IMR-90 (cell line): ENCODE measurements around the gene FBLN7. TPM values are rescaled to one million over a fixed set of nuclear protein-coding genes. Genes with fewer than 3 reads are reported as not detected.

Experiments
- ATAC-seq: fragments of 200-7000 bp; cut with Tn5 transposase; 2 replicates; pipeline ENCODE4 v1.9.1; 2020; ENCODE audit warnings: low read depth, mild to moderate bottlenecking, moderate library complexity
- BruUV-seq: library from RNA; stranded (reverse); fragments of 400-500 nt; replicated peaks from 2 replicates; lab custom pipeline; 2021; lab: Mats Ljungman, UMichigan
- CTCF ChIA-PET: fragments of 300-600 bp; formaldehyde crosslinking; extraction: SDS; loops from one replicate; lab custom pipeline; 2021; ENCODE audit warnings: antibody characterized with exemption; lab: Yijun Ruan, JAX
- POLR2A ChIA-PET: fragments of 300-600 bp; sonication (Branson Sonifier 250); formaldehyde crosslinking; loops from one replicate; lab custom pipeline; 2022; ENCODE audit warnings: antibody characterized with exemption; ENCODE audit not compliant: unreplicated experiment; lab: Charles Lee
- DNase-seq: peaks from one replicate; pipeline ENCODE4 v3.0.0; 2013
- H2AFZ ChIP-seq: replicated peaks from 2 replicates; pipeline ENCODE3; 2013; ENCODE audit warnings: low read length, mild to moderate bottlenecking; ENCODE audit not compliant: poor library complexity
- H2AK5ac ChIP-seq: 2 replicates; pipeline ENCODE4 v1.6.1; 2013; ENCODE audit warnings: low read depth, low read length, inconsistent platforms
- H2AK9ac ChIP-seq: replicated peaks from 2 replicates; pipeline ENCODE3; 2013; ENCODE audit warnings: mild to moderate bottlenecking, low read depth, low read length, moderate library complexity; ENCODE audit not compliant: poor library complexity
- H2BK120ac ChIP-seq: 2 replicates; pipeline ENCODE4 v1.6.1; 2013; ENCODE audit warnings: low read depth, low read length, inconsistent platforms
- H2BK15ac ChIP-seq: 3 replicates; pipeline ENCODE4 v1.6.1; 2013; ENCODE audit warnings: low read depth, low read length, inconsistent platforms
- H2BK20ac ChIP-seq: 2 replicates; pipeline ENCODE4 v1.6.1; 2013; ENCODE audit warnings: low read depth, mild to moderate bottlenecking, inconsistent platforms, low read length, moderate library complexity
- H2BK5ac ChIP-seq: 2 replicates; pipeline ENCODE4 v1.6.1; 2013; ENCODE audit warnings: mild to moderate bottlenecking, low read depth, low read length, inconsistent platforms; ENCODE audit not compliant: poor library complexity, severe bottlenecking
- H3K14ac ChIP-seq: replicated peaks from 2 replicates; pipeline ENCODE4 v1.6.1; 2013; ENCODE audit warnings: low read depth, low read length, inconsistent platforms
- H3K18ac ChIP-seq: 2 replicates; pipeline ENCODE4 v1.6.1; 2013; ENCODE audit warnings: low read depth, low read length, control low read depth
- H3K23ac ChIP-seq: 2 replicates; pipeline ENCODE4 v1.6.1; 2013; ENCODE audit warnings: low read depth, low read length, inconsistent platforms
- H3K27ac ChIP-seq: 2 replicates; pipeline ENCODE4 v1.5.1; 2013; ENCODE audit warnings: mild to moderate bottlenecking, control low read depth, low read length; ENCODE audit not compliant: insufficient read depth
- H3K27me3 ChIP-seq: 2 replicates; pipeline ENCODE4 v1.6.1; 2013; ENCODE audit warnings: low read length; ENCODE audit not compliant: control insufficient read depth, insufficient read depth
- H3K36me3 ChIP-seq: 2 replicates; pipeline ENCODE4 v1.6.1; 2013; ENCODE audit warnings: low read length, mixed read lengths; ENCODE audit not compliant: control insufficient read depth, insufficient read depth
- H3K4ac ChIP-seq: 2 replicates; pipeline ENCODE4 v1.6.1; 2013; ENCODE audit warnings: low read depth, low read length, inconsistent platforms
- H3K4me1 ChIP-seq: 2 replicates; pipeline ENCODE4 v1.6.1; 2013; ENCODE audit warnings: low read length, mixed read lengths; ENCODE audit not compliant: control insufficient read depth, insufficient read depth
- H3K4me2 ChIP-seq: 2 replicates; pipeline ENCODE4 v1.6.1; 2013; ENCODE audit warnings: low read depth, mild to moderate bottlenecking, control low read depth, low read length, moderate library complexity
- H3K4me3 ChIP-seq: 2 replicates; pipeline ENCODE4 v1.5.1; 2013; ENCODE audit warnings: low read depth, mild to moderate bottlenecking, control low read depth, low read length, moderate library complexity; ENCODE audit not compliant: insufficient read depth
- H3K56ac ChIP-seq: 2 replicates; pipeline ENCODE4 v1.6.1; 2013; ENCODE audit warnings: low read length, inconsistent platforms; ENCODE audit not compliant: insufficient read depth; ENCODE audit errors: extremely low read depth
- H3K79me1 ChIP-seq, 2 experiments: 2 replicates each; pipeline ENCODE4 v1.6.1; 2013; ENCODE audit warnings: low read length in 2 of 2, inconsistent platforms in 1 of 2, low read depth in 1 of 2
- H3K9ac ChIP-seq: 2 replicates; pipeline ENCODE4 v1.6.1; 2013; ENCODE audit warnings: low read depth, low read length, control low read depth
- H3K9me1 ChIP-seq: 2 replicates; pipeline ENCODE4 v1.6.1; 2013; ENCODE audit warnings: low read length, inconsistent platforms; ENCODE audit not compliant: insufficient read depth
- H3K9me3 ChIP-seq: 2 replicates; pipeline ENCODE4 v1.6.1; 2013; ENCODE audit warnings: low read length; ENCODE audit not compliant: control insufficient read depth, insufficient read depth
- H4K20me1 ChIP-seq: 2 replicates; pipeline ENCODE4 v1.6.1; 2013; ENCODE audit warnings: low read length, inconsistent platforms; ENCODE audit not compliant: insufficient read depth
- H4K5ac ChIP-seq: 2 replicates; pipeline ENCODE4 v1.6.1; 2013; ENCODE audit warnings: mild to moderate bottlenecking, low read depth, low read length, control low read depth
- H4K8ac ChIP-seq, 2 experiments: 2 replicates each; pipeline ENCODE4 v1.6.1; 2013; ENCODE audit warnings: low read depth in 2 of 2, low read length in 2 of 2, control low read depth in 1 of 2, inconsistent platforms in 1 of 2
- H4K91ac ChIP-seq: 2 replicates; pipeline ENCODE4 v1.6.1; 2013; ENCODE audit warnings: low read depth, low read length, inconsistent platforms; ENCODE audit not compliant: insufficient read depth
- BHLHE40 ChIP-seq: fragments of 150-350 bp; IDR thresholded peaks from 2 replicates; pipeline ENCODE4 v1.6.1; 2016; ENCODE audit warnings: mild to moderate bottlenecking, low read depth, low read length
- CEBPB ChIP-seq: IDR thresholded peaks from 2 replicates; pipeline ENCODE4 v1.6.1; 2012; ENCODE audit warnings: low read depth, low read length, improper control_type of control experiment
- CHD1 ChIP-seq: IDR thresholded peaks from 2 replicates; pipeline ENCODE4 v1.6.1; 2012; ENCODE audit warnings: low read depth, low read length, improper control_type of control experiment
- FOS ChIP-seq: fragments of 150-350 bp; IDR thresholded peaks from 2 replicates; pipeline ENCODE4 v1.6.1; 2016; ENCODE audit warnings: low read depth, low read length
- MAZ ChIP-seq: IDR thresholded peaks from 2 replicates; pipeline ENCODE4 v1.6.1; 2012; ENCODE audit warnings: low read depth, mild to moderate bottlenecking, low read length, improper control_type of control experiment, moderate library complexity, borderline replicate concordance
- MXI1 ChIP-seq: IDR thresholded peaks from 2 replicates; pipeline ENCODE4 v1.6.1; 2012; ENCODE audit warnings: low read depth, mild to moderate bottlenecking, low read length, moderate library complexity, borderline replicate concordance
- RFX5 ChIP-seq: IDR thresholded peaks from 2 replicates; pipeline ENCODE4 v1.8.0; 2012; ENCODE audit warnings: low read depth, mild to moderate bottlenecking, low read length, moderate library complexity
- SMC3 ChIP-seq: fragments of 150-350 bp; IDR thresholded peaks from 2 replicates; pipeline ENCODE4 v1.6.1; 2016; ENCODE audit warnings: low read depth, mild to moderate bottlenecking, antibody characterized with exemption, low read length, moderate library complexity
- WGBS, 2 experiments: methylation state at CpG; one replicate each; pipeline versions ENCODE4 v1.1.5 to v1.1.7; 2013; ENCODE audit warnings: missing lambda C conversion rate in 2 of 2; ENCODE audit not compliant: insufficient read length in 1 of 2; ENCODE audit errors: extremely low coverage in 2 of 2; 5-methylcytosine and 5-hydroxymethylcytosine counted together
- dilution Hi-C: fragments of 300-500 bp; cut with HindIII; formaldehyde crosslinking; loops from one replicate; pipeline ENCODE4 v1.14.3; 2018; ENCODE audit warnings: low sequenced_read_pairs; ENCODE audit not compliant: unreplicated experiment
- in situ Hi-C: fragments of 300-500 bp; cut with MboI; formaldehyde crosslinking; loops from 3 replicates; pipeline ENCODE4 v1.14.3; 2019; ENCODE audit warnings: low sequenced_read_pairs, inconsistent platforms, mixed read lengths
- intact Hi-C: fragments of 100-400 bp; cut with micrococcal nuclease; formaldehyde crosslinking; loops from 2 replicates; pipeline ENCODE4 v1.10.0; 2022
- polyA plus RNA-seq, 3 experiments: library from polyadenylated mRNA; depleted of rRNA; stranded (reverse); fragments of >200 nt; gene quantifications; 2 replicates each; pipeline ENCODE4 v1.2.3, GENCODE V29; 2012; ENCODE audit warnings: low replicate concordance in 1 of 3
- total RNA-seq: library from RNA; depleted of rRNA; stranded (reverse); fragments of >200 nt; gene quantifications from 2 replicates; pipeline ENCODE4 v1.2.3, GENCODE V29; 2012

Gene FBLN7
- total and polyA plus RNA-seq, 2 of the 4 experiments (the other 2 are of a cell fraction) = 0.18 to 1.2 TPM

DNA sequence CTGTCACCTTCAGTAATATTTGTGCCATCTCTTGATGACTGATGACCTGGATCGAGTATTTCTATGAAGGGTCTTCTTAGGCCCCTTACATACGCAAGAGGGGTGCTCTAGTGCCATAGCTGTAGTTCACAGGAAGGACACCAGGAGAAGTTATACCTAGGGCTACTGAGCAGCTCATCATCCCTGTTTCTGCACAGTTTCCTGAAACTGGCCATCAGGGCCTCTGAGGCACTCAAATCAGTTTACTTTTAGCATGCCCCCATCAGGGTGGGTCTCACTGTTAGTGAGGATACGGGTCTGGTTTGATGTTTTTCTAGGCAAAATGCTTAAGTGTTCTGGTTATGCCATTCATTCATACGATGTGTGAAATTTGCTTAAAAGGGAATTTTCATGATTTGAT, 20.0 kb upstream of the FBLN7 start:
- ChIA-PET CTCF (interaction anchor here (1.2 kb wide), 1 partner anchor 60 kb away, joined by 3 read pairs; no protein-coding TSS in a partner anchor), POLR2A (no interaction called here)
- peaks cover 12% of the 10 kb centered on the region for H3K36me3 ChIP-seq
- H2AK9ac ChIP-seq = no peak overlapping the region
- peaks cover 2% of the 10 kb centered on the region; the same call in 1 of the 2 replicates for H3K9me3 ChIP-seq
- no peak overlapping the region for H3K4me3 ChIP-seq
- no peak overlapping the region for H3K4ac ChIP-seq
- H3K18ac ChIP-seq = no peak overlapping the region
- no peak overlapping the region for H3K4me2 ChIP-seq
- no peak overlapping the region for H4K5ac ChIP-seq
- ATAC-seq (no peak), DNase-seq (no peak)
- H3K27me3 ChIP-seq = no peaks in the 10 kb centered on the region
- H2BK120ac ChIP-seq = no peak overlapping the region
- no peaks in the 10 kb centered on the region; the same call in 1 of the 2 replicates for H3K9me1 ChIP-seq
- H2BK20ac ChIP-seq = no peak overlapping the region
- H2BK5ac ChIP-seq = no peak overlapping the region
- peaks cover 0 to 3% of the 10 kb centered on the region in 2 experiments; a peak in 2 of 4 replicates for H3K79me1 ChIP-seq
- no peak overlapping the region for H4K8ac ChIP-seq
- in situ Hi-C loops = no loop called here
- H2AFZ ChIP-seq = no peak overlapping the region
- no peak overlapping the region for H2BK15ac ChIP-seq
- no peak overlapping the region for H3K14ac ChIP-seq
- no peak overlapping the region for H3K56ac ChIP-seq
- no peak overlapping the region for H3K9ac ChIP-seq
- no peak overlapping the region for H3K23ac ChIP-seq
- H2AK5ac ChIP-seq = no peak overlapping the region
- dilution Hi-C loops = no loop called here
- intact Hi-C loops = loop anchor here (10.0 kb wide), 1 partner anchor 127 kb away; no protein-coding TSS in a partner anchor
- no peaks in the 10 kb centered on the region; the same call in 1 of the 2 replicates for H4K20me1 ChIP-seq
- H3K27ac ChIP-seq = no peak overlapping the region
- WGBS, 2 experiments = no CpG with 5 or more reads among the region's 4 CpGs
- no TSS peak for BruUV-seq
- no peaks in the 10 kb centered on the region for H3K4me1 ChIP-seq
- TF ChIP-seq RFX5 = no peak
- TF ChIP-seq MXI1 = no peak
- no peak for TF ChIP-seq FOS
- no peak for TF ChIP-seq CEBPB
- no peak for TF ChIP-seq BHLHE40
- TF ChIP-seq SMC3 = no peak
- no peak for TF ChIP-seq MAZ
- no peak for TF ChIP-seq CHD1
- H4K91ac ChIP-seq = no peak overlapping the region
